HepG2 (cell line): ENCODE measurements around the gene PPP4C. TPM values are rescaled to one million over a fixed set of nuclear protein-coding genes. Genes with fewer than 3 reads are reported as not detected.
A peak's percentile ranks its signal among the peaks of the same experiment; 100 is the strongest.

Experiments used
- AGO2 ChIP-seq: fragments of 200-400 bp; formaldehyde crosslinking; optimal IDR thresholded peaks from 2 replicates; pipeline ENCODE3; 2017; ENCODE audit warnings: mild to moderate bottlenecking, low read depth, low read length, moderate library complexity
- FLYWCH1 ChIP-seq: sonication (generic); formaldehyde crosslinking; IDR thresholded peaks from 2 replicates; pipeline ENCODE4 v1.8.1; 2023; ENCODE audit warnings: mild to moderate bottlenecking, missing genetic modification reagents
- HNRNPK ChIP-seq: fragments of 200-400 bp; formaldehyde crosslinking; IDR thresholded peaks from 2 replicates; pipeline ENCODE4 v1.6.1; 2018; ENCODE audit warnings: low read length, low read depth, moderate library complexity, mild to moderate bottlenecking; ENCODE audit not compliant: poor library complexity, severe bottlenecking
- HNRNPL ChIP-seq: fragments of 200-400 bp; formaldehyde crosslinking; IDR thresholded peaks from 2 replicates; pipeline ENCODE4 v1.6.1; 2017; ENCODE audit warnings: mild to moderate bottlenecking, low read depth, low read length
- LRRFIP1 ChIP-seq: sonication (generic); formaldehyde crosslinking; conservative IDR thresholded peaks from 2 replicates; pipeline ENCODE4 v1.4.0; 2020; ENCODE audit warnings: missing genetic modification reagents
- MYC ChIP-seq: sonication (generic); formaldehyde crosslinking; IDR thresholded peaks from 2 replicates; pipeline ENCODE4 v1.9.0; 2021; ENCODE audit warnings: missing genetic modification reagents, borderline replicate concordance
- PHF21A ChIP-seq: sonication (generic); formaldehyde crosslinking; IDR thresholded peaks from 2 replicates; pipeline ENCODE4 v1.5.0; 2020; ENCODE audit warnings: mild to moderate bottlenecking, missing genetic modification reagents
- PHF8 ChIP-seq: sonication (generic); formaldehyde crosslinking; IDR thresholded peaks from 2 replicates; pipeline ENCODE4 v1.5.0; 2020; ENCODE audit warnings: missing genetic modification reagents
- POLR2AphosphoS2 ChIP-seq: IDR thresholded peaks from 2 replicates; pipeline ENCODE4 v1.6.1; 2011; ENCODE audit warnings: low read depth, low read length, improper control_type of control experiment
- RNF2 ChIP-seq: fragments of 450-650 bp; conservative IDR thresholded peaks from 2 replicates; pipeline ENCODE4 v1.6.1; 2016; ENCODE audit warnings: low read depth
- SMARCC2 ChIP-seq: fragments of 450-650 bp; IDR thresholded peaks from 2 replicates; pipeline ENCODE4 v1.6.1; 2017; ENCODE audit warnings: antibody characterized with exemption, mild to moderate bottlenecking
- SUZ12 ChIP-seq: fragments of 150-350 bp; IDR thresholded peaks from 2 replicates; pipeline ENCODE4 v1.6.1; 2014; ENCODE audit warnings: low read depth, low read length
- ZBTB25 ChIP-seq: IDR thresholded peaks from 2 replicates; pipeline ENCODE4 v1.6.1; 2018; ENCODE audit warnings: missing genetic modification reagents
- ZBTB39 ChIP-seq: sonication (generic); formaldehyde crosslinking; IDR thresholded peaks from 2 replicates; pipeline ENCODE4 v1.5.0; 2020; ENCODE audit warnings: missing genetic modification reagents
- ZNF207 ChIP-seq: fragments of 450-650 bp; IDR thresholded peaks from 2 replicates; pipeline ENCODE4 v1.6.1; 2016; ENCODE audit warnings: antibody characterized with exemption, borderline replicate concordance
- ZNF264 ChIP-seq: sonication (generic); formaldehyde crosslinking; IDR thresholded peaks from 2 replicates; pipeline ENCODE4 v1.4.0; 2020; ENCODE audit warnings: missing genetic modification reagents
- ZNF34 ChIP-seq: sonication (generic); formaldehyde crosslinking; IDR thresholded peaks from 2 replicates; pipeline ENCODE4 v1.4.0; 2020; ENCODE audit warnings: mild to moderate bottlenecking, missing genetic modification reagents, borderline replicate concordance
- ZNF609 ChIP-seq: sonication (generic); formaldehyde crosslinking; IDR thresholded peaks from 2 replicates; pipeline ENCODE4 v1.4.0; 2020; ENCODE audit warnings: mild to moderate bottlenecking, missing genetic modification reagents, borderline replicate concordance
- ZSCAN21 ChIP-seq: sonication (generic); formaldehyde crosslinking; IDR thresholded peaks from 2 replicates; pipeline ENCODE4 v1.8.0; 2022; ENCODE audit warnings: mild to moderate bottlenecking, missing genetic modification reagents, moderate library complexity, borderline replicate concordance
- polyA plus RNA-seq, 8 experiments: library from polyadenylated mRNA; depleted of rRNA in 3 of 8; stranded (reverse) in 7 of 8; unstranded in 1 of 8; fragments of >200 nt; fragmentation: Illumina TruSeq in 4 of 8; extraction: Trizol in 4 of 8; gene quantifications; 2 replicates each; pipeline versions ENCODE4 v1.2.1 to v1.2.3, GENCODE V29; 2011 to 2016; ENCODE audit warnings: low read depth in 4 of 8, missing spikeins in 1 of 8, mixed read lengths in 1 of 8; ENCODE audit not compliant: insufficient read depth in 1 of 8
- total RNA-seq, 5 experiments: library from RNA; depleted of rRNA; stranded (reverse); fragments of >200 nt; fragmentation: Illumina TruSeq; extraction: Trizol; gene quantifications; 2 replicates each; pipeline ENCODE4 v1.2.3, GENCODE V29; 2016; ENCODE audit warnings: low read depth in 1 of 5

PPP4C gene
- total and polyA plus RNA-seq, 2 of the 13 experiments (the other 11 are each of a cell fraction or from before 2014, with no cell fraction given), result 176 to 220 TPM

- TF ChIP-seq POLR2AphosphoS2, result 0 out of 2 replicates have a peak, but pooled peaks have one; percentile 30
- no peak for TF ChIP-seq ZBTB25 (CRISPR knock-in tag)
- TF ChIP-seq LRRFIP1 (CRISPR knock-in tag), result no peak
- 0 out of 2 replicates have a peak, but pooled peaks have one; percentile 17 for TF ChIP-seq HNRNPL
- TF ChIP-seq SUZ12, result no peak
- no peak for TF ChIP-seq ZBTB39 (CRISPR knock-in tag)
- 0 out of 2 replicates have a peak, but pooled peaks have one; percentile 6 for TF ChIP-seq PHF8 (CRISPR knock-in tag)
- 0 out of 2 replicates have a peak, but pooled peaks have one; percentile 16 for TF ChIP-seq MYC (CRISPR knock-in tag)
- no peak for TF ChIP-seq ZNF207
- no peak for TF ChIP-seq ZNF34
- TF ChIP-seq RNF2, result no peak
- no peak for TF ChIP-seq ZNF609 (CRISPR knock-in tag)
- no peak for TF ChIP-seq SMARCC2
- TF ChIP-seq PHF21A (CRISPR knock-in tag), result no peak
- TF ChIP-seq FLYWCH1 (CRISPR knock-in tag), result no peak
- no peak for TF ChIP-seq HNRNPK
- no peak; the same call in 1 of the 2 replicates for TF ChIP-seq ZSCAN21 (CRISPR knock-in tag)
- no peak for TF ChIP-seq ZNF264
- peak; percentile 85 for TF ChIP-seq AGO2
Measured at GRCh38 chr16:30069611-30070462, 6.0 kb upstream of the PPP4C start (continued).
